ENCODE measurements around the gene NUP62.

NUP62 gene

DNA sequence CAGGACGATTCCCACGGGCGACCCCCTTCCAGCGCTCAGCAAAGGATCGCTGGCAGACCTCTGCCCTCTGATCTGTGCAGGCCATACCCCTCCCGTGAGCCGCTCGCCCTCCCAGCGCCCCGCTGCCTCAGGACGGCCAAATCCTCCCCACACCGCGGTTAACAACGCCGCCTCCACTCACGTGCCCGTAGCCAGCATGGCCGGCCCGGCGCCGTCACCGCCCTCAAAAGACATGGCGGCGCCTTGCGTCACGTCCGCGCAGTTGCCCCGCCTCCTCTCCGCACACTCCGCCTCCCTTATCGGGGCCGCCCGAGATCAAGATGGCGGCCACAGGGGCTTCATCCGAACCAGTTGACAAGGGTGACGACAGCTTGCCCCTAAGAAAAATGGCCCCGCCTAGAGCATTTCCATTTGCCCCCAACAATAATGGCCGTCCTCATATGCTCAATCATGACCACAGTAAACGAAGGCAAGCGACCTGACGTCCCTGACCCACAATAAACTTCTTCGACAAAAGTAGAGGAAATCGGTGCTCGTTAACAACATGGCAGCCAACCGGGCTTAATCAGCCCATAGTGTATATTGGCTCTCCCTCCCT, 52.8 kb downstream of the NUP62 start:
- peak; percentile 75 for ATAC-seq

DNA sequence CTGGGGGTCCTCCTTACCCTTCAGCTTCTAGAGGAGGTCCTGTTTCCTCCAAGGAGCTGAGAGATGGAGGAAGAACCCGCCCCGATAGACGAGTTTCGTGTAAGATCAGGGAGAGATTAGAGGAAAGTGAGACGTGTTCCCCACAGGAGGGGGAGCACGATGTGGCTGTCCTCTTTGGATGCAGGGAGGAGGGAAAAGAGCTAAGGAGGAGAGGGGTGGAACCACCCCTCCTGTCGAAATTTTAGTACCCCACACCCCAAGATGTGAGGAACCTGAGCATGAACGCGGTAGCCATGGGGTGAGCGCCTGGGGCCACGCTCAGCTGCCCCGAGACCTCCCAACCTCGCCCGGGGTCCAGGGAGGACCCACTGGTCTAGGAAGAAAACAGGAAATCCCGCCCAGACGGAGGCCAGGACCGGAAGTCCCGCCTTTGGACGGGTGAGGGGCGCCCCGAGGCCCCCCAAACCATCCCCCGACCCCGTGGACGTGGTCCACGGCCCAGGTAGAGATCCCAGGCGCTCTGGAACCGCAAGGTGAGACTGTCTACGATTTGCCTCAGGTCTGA, 53.4 kb downstream of the NUP62 start:
- TF ChIP-seq GLIS3 (CRISPR knock-in tag; IDR thresholded peaks at IDR 0.05) (no peak), ARNTL (CRISPR knock-in tag; IDR thresholded peaks at IDR 0.05; ENCODE audit: borderline replicate concordance, low read depth) (no peak), SNAI2 (CRISPR knock-in tag; IDR thresholded peaks at IDR 0.05) (no peak)
- peak; percentile 35 for ATAC-seq

More for the DNA sequence above, 52.8 kb downstream of the NUP62 start:
- TF ChIP-seq ISL1 (CRISPR knock-in tag; IDR thresholded peaks at IDR 0.05) (no peak), ZFP3 (CRISPR knock-in tag; IDR thresholded peaks at IDR 0.05) (0 out of 2 replicates have a peak, but pooled peaks have one; percentile 36), PPARA (CRISPR knock-in tag; IDR thresholded peaks at IDR 0.05; ENCODE audit: borderline replicate concordance) (no peak)
- TF ChIP-seq, protein P1, sequence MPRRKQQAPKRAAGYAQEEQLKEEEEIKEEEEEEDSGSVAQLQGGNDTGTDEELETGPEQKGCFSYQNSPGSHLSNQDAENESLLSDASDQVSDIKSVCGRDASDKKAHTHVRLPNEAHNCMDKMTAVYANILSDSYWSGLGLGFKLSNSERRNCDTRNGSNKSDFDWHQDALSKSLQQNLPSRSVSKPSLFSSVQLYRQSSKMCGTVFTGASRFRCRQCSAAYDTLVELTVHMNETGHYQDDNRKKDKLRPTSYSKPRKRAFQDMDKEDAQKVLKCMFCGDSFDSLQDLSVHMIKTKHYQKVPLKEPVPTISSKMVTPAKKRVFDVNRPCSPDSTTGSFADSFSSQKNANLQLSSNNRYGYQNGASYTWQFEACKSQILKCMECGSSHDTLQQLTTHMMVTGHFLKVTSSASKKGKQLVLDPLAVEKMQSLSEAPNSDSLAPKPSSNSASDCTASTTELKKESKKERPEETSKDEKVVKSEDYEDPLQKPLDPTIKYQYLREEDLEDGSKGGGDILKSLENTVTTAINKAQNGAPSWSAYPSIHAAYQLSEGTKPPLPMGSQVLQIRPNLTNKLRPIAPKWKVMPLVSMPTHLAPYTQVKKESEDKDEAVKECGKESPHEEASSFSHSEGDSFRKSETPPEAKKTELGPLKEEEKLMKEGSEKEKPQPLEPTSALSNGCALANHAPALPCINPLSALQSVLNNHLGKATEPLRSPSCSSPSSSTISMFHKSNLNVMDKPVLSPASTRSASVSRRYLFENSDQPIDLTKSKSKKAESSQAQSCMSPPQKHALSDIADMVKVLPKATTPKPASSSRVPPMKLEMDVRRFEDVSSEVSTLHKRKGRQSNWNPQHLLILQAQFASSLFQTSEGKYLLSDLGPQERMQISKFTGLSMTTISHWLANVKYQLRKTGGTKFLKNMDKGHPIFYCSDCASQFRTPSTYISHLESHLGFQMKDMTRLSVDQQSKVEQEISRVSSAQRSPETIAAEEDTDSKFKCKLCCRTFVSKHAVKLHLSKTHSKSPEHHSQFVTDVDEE (CRISPR knock-in tag; IDR thresholded peaks at IDR 0.05): peak; percentile 78; the same call in 1 of the 2 replicates

DNA sequence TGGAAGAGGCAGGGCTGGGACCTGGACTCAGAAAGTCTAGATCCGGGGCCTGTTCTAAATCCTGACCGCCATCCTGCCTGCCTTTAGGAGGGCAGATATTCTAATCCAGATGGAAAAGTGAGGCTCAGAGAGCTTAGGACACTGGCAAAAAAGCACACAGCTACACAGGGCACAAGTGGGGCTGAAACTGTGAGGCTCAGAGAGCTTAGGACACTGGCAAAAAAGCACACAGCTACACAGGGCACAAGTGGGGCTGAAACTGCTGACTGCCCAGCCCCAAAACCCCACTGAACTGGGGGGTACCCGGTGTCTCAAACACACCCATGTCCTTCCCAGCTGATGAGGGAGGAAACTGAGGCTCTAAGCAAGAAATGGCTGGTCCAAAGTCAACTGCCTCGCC, 54.1 kb downstream of the NUP62 start:
- no peak for TF ChIP-seq BACH2 (CRISPR knock-in tag; IDR thresholded peaks at IDR 0.05; ENCODE audit: borderline replicate concordance)
- no peak for TF ChIP-seq CREB5 (CRISPR knock-in tag; IDR thresholded peaks at IDR 0.05; ENCODE audit: low read depth)
- no peak for TF ChIP-seq ZNF70 (CRISPR knock-in tag; IDR thresholded peaks at IDR 0.05)
- TF ChIP-seq ZNF565 (CRISPR knock-in tag; conservative IDR thresholded peaks at IDR 0.05; ENCODE audit: low read depth): no peak
- no peak for TF ChIP-seq ZNF8 (CRISPR knock-in tag; IDR thresholded peaks at IDR 0.05)
- no peak for TF ChIP-seq ESRRG (CRISPR knock-in tag; IDR thresholded peaks at IDR 0.05)
- no peak for TF ChIP-seq TCF4 (CRISPR knock-in tag; IDR thresholded peaks at IDR 0.05; ENCODE audit: borderline replicate concordance)
- TF ChIP-seq CSDC2 (CRISPR knock-in tag; IDR thresholded peaks at IDR 0.05): no peak
- no peak for TF ChIP-seq ISL1 (CRISPR knock-in tag; IDR thresholded peaks at IDR 0.05)
- TF ChIP-seq ZFP3 (CRISPR knock-in tag; IDR thresholded peaks at IDR 0.05): no peak
- TF ChIP-seq ZFP30 (CRISPR knock-in tag; IDR thresholded peaks at IDR 0.05): no peak
- TF ChIP-seq, protein P2, sequence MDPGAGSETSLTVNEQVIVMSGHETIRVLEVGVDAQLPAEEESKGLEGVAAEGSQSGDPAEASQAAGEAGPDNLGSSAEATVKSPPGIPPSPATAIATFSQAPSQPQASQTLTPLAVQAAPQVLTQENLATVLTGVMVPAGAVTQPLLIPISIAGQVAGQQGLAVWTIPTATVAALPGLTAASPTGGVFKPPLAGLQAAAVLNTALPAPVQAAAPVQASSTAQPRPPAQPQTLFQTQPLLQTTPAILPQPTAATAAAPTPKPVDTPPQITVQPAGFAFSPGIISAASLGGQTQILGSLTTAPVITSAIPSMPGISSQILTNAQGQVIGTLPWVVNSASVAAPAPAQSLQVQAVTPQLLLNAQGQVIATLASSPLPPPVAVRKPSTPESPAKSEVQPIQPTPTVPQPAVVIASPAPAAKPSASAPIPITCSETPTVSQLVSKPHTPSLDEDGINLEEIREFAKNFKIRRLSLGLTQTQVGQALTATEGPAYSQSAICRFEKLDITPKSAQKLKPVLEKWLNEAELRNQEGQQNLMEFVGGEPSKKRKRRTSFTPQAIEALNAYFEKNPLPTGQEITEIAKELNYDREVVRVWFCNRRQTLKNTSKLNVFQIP (CRISPR knock-in tag; IDR thresholded peaks at IDR 0.05; ENCODE audit: borderline replicate concordance, low read depth): no peak
- TF ChIP-seq SNAI2 (CRISPR knock-in tag; IDR thresholded peaks at IDR 0.05): no peak
- no peak for TF ChIP-seq ARNTL (CRISPR knock-in tag; IDR thresholded peaks at IDR 0.05; ENCODE audit: borderline replicate concordance, low read depth)
- no peak for ATAC-seq

- ATAC-seq: no peak
These were observed 54.7 kb downstream of the NUP62 start for GRCh38 chr19:49874503-49875157.

More at GRCh38 chr19:49874503-49875157, 54.7 kb downstream of the NUP62 start:
- no peak for TF ChIP-seq PPARA (CRISPR knock-in tag; IDR thresholded peaks at IDR 0.05; ENCODE audit: borderline replicate concordance)
- TF ChIP-seq, protein P2 (CRISPR knock-in tag; IDR thresholded peaks at IDR 0.05; ENCODE audit: borderline replicate concordance, low read depth): no peak
- TF ChIP-seq ZNF8 (CRISPR knock-in tag; IDR thresholded peaks at IDR 0.05): no peak
- no peak for TF ChIP-seq ZNF70 (CRISPR knock-in tag; IDR thresholded peaks at IDR 0.05)
- TF ChIP-seq ISL1 (CRISPR knock-in tag; IDR thresholded peaks at IDR 0.05): no peak
- no peak for TF ChIP-seq TCF4 (CRISPR knock-in tag; IDR thresholded peaks at IDR 0.05; ENCODE audit: borderline replicate concordance)
- no peak for TF ChIP-seq CREB5 (CRISPR knock-in tag; IDR thresholded peaks at IDR 0.05; ENCODE audit: low read depth)
- TF ChIP-seq PATZ1 (CRISPR knock-in tag; IDR thresholded peaks at IDR 0.05; ENCODE audit: borderline replicate concordance): no peak
- no peak for TF ChIP-seq ZNF565 (CRISPR knock-in tag; conservative IDR thresholded peaks at IDR 0.05; ENCODE audit: low read depth)
- TF ChIP-seq, protein P3, sequence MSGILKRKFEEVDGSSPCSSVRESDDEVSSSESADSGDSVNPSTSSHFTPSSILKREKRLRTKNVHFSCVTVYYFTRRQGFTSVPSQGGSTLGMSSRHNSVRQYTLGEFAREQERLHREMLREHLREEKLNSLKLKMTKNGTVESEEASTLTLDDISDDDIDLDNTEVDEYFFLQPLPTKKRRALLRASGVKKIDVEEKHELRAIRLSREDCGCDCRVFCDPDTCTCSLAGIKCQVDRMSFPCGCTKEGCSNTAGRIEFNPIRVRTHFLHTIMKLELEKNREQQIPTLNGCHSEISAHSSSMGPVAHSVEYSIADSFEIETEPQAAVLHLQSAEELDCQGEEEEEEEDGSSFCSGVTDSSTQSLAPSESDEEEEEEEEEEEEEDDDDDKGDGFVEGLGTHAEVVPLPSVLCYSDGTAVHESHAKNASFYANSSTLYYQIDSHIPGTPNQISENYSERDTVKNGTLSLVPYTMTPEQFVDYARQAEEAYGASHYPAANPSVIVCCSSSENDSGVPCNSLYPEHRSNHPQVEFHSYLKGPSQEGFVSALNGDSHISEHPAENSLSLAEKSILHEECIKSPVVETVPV (CRISPR knock-in tag; IDR thresholded peaks at IDR 0.05): no peak
- TF ChIP-seq CSDC2 (CRISPR knock-in tag; IDR thresholded peaks at IDR 0.05): no peak
